COLO668 (cell line): ENCODE measurements around the gene OR51T1.

ENCODE experiments used
- DNase-seq: peaks from one replicate; lab custom pipeline; 2025; ENCODE audit not compliant: unreplicated experiment; lab: John Stamatoyannopoulos, UW

OR51T1 gene

DNA sequence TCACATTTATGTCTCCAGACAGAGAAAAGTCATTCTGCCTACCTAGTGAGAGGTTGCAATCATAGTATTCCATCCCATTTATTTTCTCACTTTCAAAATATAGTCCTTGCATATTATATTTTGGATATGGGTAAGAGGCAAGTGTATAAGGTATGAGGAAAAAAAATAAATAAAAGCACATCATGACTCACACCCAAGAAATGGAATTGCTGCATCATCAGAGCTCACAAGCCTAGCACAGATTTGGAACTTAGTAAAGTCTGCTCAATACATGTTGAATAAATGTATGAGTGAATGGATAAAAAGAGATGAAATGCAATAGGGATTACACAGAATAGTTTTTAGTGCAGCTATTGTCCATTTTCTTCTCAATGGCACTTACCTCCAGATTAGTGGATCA is 44.9 kb downstream of the OR51T1 start:
- no peak for DNase-seq
